GM19238 (cell line): Measurements from ENCODE around the gene ADGRV1.
"Not testable (repeated sequence)": the region's sequence is repeated elsewhere in the genome, so short reads cannot be mapped to it uniquely, and the experiment has no call there.

Experiments used
- DNase-seq: peaks from one replicate; pipeline ENCODE4 v3.0.0; 2011; ENCODE audit warnings: low spot score; ENCODE audit not compliant: insufficient read length

The ADGRV1 gene

GRCh38 chr5:90549729-90550275, 8.8 kb upstream of the ADGRV1 start:
- DNase-seq = no peak

GRCh38 chr5:90550963-90551362, 7.6 kb upstream of the ADGRV1 start:
- DNase-seq = no peak

- DNase-seq = no peak
Measured at GRCh38 chr5:90551376-90551775, 7.2 kb upstream of the ADGRV1 start.

DNA sequence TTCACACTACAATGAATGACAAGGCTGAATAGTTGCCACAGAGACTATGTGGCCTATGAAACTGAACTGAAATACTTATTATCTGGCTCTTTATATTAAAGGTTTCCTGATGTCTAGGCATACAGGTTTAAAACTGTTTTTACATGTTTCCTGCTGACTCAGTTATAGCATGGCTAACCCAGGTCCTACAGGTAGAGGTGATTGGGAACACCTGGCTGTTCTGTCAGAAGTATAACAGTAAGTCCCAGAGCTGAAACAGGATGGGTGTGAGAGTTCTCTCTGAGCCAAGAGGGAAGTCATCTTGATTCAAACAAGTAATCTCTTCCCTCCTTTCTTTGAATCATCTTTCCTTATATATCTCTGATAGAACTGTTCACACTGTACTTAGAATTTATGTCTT, 4.9 kb upstream of the ADGRV1 start:
- DNase-seq = no peak

DNA sequence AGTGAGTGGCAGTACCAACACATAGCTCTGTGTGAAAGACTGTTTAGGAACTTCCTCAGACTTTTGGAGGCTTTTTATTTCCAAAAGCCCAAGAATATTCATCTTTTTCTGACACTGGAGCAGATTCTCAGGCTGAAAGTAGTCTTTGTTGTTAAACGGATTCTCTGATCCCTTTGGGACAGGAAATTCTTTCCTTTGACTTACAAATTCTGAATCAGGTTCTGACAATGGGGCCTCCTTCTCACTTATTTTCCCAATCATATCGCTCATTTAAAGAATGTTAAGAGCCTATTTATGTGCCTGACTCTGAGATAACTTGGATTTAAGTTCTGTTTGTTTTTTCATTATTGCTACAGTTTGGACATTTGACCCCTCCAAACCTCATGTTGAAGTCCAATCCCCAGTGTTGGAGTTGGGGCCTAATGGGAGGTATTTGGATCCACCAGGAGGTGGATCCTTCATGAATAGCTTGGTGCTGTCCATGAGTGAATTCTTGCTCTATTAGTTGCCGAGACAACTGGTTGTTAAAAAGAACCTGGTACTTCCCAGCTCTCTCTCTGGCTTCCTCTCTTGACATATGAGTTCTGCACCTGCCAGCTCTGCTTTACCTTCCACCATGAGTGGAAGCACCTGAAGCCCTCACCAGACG, 4.1 kb upstream of the ADGRV1 start:
- DNase-seq = no peak

GRCh38 chr5:90555666-90556065, 2.9 kb upstream of the ADGRV1 start:
- DNase-seq = no peak

DNA sequence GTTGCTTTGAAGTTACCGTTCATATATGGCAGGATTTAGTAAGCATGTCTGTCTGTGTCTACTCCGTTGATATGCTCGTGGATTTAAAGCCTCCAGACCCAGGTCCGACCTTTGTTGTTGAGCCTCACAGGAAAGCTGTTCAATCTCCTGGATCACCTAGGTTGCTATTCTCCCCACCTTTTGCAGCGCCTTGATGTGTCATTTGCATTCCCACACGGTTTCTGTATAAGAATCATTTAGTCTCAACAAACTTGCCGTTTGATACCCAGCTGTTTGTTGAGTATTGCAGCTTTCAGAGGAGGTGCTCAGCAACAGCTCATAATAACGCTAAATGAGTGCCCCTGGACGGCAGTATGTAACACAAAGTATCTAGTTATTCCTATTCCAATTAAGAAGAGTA, 1.2 kb upstream of the ADGRV1 start:
- DNase-seq = no peak

DNA sequence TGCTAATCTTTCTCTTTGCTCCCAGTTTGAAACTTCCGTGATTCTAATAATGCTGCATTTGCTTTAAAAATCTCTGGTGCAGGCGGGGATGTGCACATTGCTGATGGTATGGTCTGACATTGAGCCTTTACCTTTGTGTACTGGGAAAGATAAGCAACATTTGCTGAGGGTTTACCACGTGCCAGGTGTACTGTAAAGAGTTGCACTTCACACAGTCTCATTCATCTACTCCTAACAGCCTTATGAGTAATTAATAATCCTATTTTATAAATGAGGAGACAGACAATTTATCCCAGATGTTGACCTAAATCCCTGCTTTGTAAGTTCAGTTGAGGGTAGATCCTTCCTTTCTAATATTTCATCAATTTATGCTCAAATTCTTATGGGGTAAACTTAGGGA, 726 bp upstream of the ADGRV1 start:
- no peak for DNase-seq

DNA sequence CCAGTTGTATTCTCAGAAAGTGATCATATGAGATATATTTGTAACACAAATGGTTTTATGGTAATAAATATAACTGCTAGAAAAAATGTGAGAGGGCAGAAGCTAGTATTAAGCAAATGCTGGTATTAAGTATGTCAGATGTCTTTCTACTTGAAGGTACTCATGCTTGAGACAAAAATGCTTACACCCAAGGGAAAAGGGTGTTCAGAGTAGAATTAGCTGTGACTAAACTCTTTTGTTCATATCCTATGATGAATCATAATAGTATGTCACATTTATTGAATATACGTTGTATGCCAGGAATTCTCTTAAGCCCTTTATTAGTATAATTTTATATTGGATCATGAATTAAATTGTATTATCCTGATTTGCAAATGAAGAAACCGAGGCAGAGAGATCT, 2.2 kb downstream of the ADGRV1 start:
- no peak for DNase-seq

- DNase-seq = no peak
Measured at GRCh38 chr5:90561766-90562165, 3.2 kb downstream of the ADGRV1 start.

DNA sequence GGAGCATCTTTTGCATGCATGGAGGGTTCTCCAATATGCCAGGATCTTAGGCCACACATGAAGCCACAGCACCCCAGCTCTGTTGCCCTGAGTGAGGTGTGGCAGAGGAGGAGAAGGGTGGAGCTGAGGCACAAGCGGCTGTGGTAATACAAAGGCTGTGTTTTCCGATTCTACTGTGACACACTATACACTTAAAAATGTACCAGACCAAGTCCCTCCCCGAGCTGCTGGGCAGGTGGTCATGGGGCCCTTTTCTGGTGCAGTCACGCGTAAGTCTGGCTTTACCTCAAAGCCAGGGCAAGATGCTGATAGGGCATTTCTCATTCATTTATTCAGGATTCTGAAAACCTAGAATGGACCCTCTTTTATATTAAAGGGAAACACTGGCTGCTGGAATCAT, 3.7 kb downstream of the ADGRV1 start:
- no peak for DNase-seq

GRCh38 chr5:90563108-90563507, 4.5 kb downstream of the ADGRV1 start:
- DNase-seq = no peak

- DNase-seq = no peak
Measured at GRCh38 chr5:90565491-90565890, 6.9 kb downstream of the ADGRV1 start.

DNA sequence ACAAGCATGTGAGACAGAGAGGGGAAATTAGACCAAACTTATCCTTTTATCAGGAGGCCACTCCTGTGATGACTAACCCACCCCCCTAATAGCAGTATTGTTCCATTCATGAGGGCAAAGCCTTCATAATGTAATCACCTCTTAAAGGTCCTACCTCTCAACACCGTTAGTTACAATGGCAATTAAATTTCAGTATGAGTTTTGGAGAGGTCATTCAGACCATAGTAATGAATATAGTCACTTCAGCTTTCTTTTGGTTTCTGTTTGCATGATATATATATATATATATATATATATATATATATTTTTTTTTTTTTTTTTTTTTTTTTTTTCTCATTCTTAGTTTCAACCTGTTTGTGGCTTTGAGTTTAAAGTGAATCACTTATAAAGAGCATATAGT, 10.5 kb downstream of the ADGRV1 start:
- no peak for DNase-seq

GRCh38 chr5:90570034-90570433, 11.4 kb downstream of the ADGRV1 start:
- no peak for DNase-seq

GRCh38 chr5:90571147-90571773, 12.7 kb downstream of the ADGRV1 start:
- no peak for DNase-seq

DNA sequence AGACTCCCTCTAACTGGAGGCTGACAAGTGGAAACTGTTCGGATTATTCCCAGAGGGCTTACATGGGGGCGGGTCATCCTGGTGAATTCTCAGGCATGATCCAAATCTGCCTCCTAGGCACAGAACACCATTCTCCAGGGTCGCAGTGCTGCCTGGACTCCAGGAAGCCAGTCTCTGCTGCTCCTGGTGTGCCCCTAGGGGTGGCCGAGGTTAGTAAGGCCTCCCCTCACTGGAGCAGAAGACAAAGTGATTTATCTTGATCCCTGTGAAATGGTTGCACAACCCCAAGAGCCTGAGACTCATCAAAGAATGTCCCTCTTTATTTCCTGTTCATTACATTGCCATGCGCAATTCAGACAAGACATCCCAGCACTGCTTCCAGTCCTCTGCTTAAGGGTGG, 17.1 kb downstream of the ADGRV1 start:
- no peak for DNase-seq

GRCh38 chr5:90576566-90576965, 18.0 kb downstream of the ADGRV1 start:
- DNase-seq = not testable (repeated sequence)

DNA sequence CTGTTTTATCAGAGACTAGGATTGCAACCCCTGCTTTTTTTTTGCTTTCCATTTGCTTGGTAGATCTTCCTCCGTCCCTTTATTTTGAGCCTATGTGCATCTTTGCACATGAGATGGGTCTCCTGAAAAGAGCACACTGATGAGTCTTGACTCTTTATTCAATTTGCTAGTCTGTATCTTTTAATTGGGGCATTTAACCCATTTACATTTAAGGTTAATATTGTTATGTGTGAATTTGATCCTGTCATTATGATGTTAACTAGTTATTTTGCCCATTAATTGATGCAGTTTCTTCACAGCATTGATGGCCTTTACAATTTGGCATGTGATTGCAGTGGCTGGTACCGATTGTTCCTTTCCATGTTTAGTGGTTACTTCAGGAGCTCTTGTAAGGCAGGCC, 21.3 kb downstream of the ADGRV1 start:
- not testable (repeated sequence) for DNase-seq

- no peak for DNase-seq
Measured at GRCh38 chr5:90581956-90582355, 23.4 kb downstream of the ADGRV1 start.

DNA sequence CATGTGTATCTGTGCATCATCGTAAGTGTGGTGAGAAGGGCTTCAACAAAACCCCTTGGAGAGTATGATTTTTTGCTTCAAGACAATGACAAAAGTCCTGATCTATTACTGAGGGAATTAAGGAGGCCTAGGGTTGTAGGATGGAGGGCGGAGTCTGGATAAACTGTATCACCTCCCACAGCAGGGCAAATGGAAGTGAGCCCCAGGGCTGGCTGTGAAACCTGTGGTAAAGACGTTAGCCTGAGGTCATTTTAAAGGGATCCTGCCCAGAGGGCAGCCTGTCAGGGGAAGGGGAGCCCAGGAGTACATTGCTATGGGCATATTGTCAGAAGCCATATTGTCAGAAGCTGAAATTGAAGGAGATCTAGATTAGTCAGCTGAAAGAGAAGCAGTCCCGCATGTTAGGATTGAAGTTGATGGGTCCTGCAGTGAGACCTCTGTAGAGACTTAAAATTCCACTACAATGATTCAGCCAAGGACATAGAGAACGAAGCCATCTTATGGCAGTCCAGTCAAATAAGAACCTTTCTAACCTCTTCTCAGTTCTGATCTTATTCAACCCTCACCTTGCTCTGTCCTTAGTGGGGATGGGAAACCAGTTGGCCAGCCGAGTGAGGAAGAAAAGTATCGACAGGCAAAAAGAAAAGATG, 26.9 kb downstream of the ADGRV1 start:
- DNase-seq = no peak

- DNase-seq = no peak
Measured at GRCh38 chr5:90586469-90586868, 27.9 kb downstream of the ADGRV1 start.

DNA sequence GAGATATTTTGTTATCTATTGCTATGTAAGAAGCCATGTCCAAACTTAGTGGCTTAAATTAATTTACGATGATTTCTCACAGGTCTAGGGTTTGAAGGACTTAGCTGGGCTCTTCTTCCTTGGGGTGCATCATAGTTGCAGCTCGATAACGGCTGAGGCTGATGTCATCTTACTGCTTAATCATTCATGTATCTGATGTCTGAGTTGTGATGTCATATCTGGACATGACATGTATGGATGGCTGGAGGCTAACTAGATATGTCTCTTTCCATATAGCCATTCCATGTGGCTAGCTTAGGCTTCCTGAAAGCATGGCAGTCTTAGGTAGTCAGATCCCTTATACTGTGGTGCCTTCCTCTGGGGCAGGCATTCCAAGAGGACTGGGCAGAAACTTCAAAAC, 31.6 kb downstream of the ADGRV1 start:
- no peak for DNase-seq
